ENCODE results near the gene MX2. TPM values are rescaled to one million over a fixed set of nuclear protein-coding genes. Genes with fewer than 3 reads are reported as not detected.

MX2 gene
- total RNA-seq, 1 donor from 2014 or later, result 5.4 TPM

GRCh38 chr21:41432562-41433460 is 71.0 kb downstream of the MX2 start:
- Mint-ChIP-seq H3K4me3 (ENCODE audit: unreplicated experiment) (no peak overlapping the region), H3K4me1 (ENCODE audit: unreplicated experiment) (no peaks in the 10 kb centered on the region), H3K36me3 (ENCODE audit: low read depth, unreplicated experiment) (peaks cover 6% of the 10 kb centered on the region), H3K9me3 (ENCODE audit: unreplicated experiment) (no peaks in the 10 kb centered on the region), H3K27me3 (ENCODE audit: unreplicated experiment) (peaks cover 4% of the 10 kb centered on the region), H3K27ac (ENCODE audit: unreplicated experiment) (no peak overlapping the region)
- DNase-seq (ENCODE audit: low spot score), result no peak
- TF ChIP-seq CTCF (IDR thresholded peaks at IDR 0.05; ENCODE audit: unreplicated experiment), result no peak

- DNase-seq (ENCODE audit: low spot score), result no peak
- no peaks in the 10 kb centered on the region for H3K9me3 Mint-ChIP-seq (ENCODE audit: unreplicated experiment)
- H3K27me3 Mint-ChIP-seq (ENCODE audit: unreplicated experiment), result peaks cover 4% of the 10 kb centered on the region
- no peaks in the 10 kb centered on the region for H3K4me1 Mint-ChIP-seq (ENCODE audit: unreplicated experiment)
- H3K36me3 Mint-ChIP-seq (ENCODE audit: low read depth, unreplicated experiment), result peaks cover 6% of the 10 kb centered on the region
- H3K4me3 Mint-ChIP-seq (ENCODE audit: unreplicated experiment), result no peak overlapping the region
- no peak overlapping the region for H3K27ac Mint-ChIP-seq (ENCODE audit: unreplicated experiment)
- TF ChIP-seq CTCF (IDR thresholded peaks at IDR 0.05; ENCODE audit: unreplicated experiment), result no peak
Measured at GRCh38 chr21:41433566-41433965, 71.7 kb downstream of the MX2 start.

GRCh38 chr21:41435706-41436105 is 73.9 kb downstream of the MX2 start:
- H3K9me3 Mint-ChIP-seq (ENCODE audit: unreplicated experiment), result no peaks in the 10 kb centered on the region
- H3K27me3 Mint-ChIP-seq (ENCODE audit: unreplicated experiment), result peaks cover 2% of the 10 kb centered on the region
- no peak for DNase-seq (ENCODE audit: low spot score)
- no peak overlapping the region for H3K4me3 Mint-ChIP-seq (ENCODE audit: unreplicated experiment)
- no peaks in the 10 kb centered on the region for H3K4me1 Mint-ChIP-seq (ENCODE audit: unreplicated experiment)
- no peak overlapping the region for H3K27ac Mint-ChIP-seq (ENCODE audit: unreplicated experiment)
- TF ChIP-seq CTCF (IDR thresholded peaks at IDR 0.05; ENCODE audit: unreplicated experiment), result no peak
- H3K36me3 Mint-ChIP-seq (ENCODE audit: low read depth, unreplicated experiment), result peaks cover 6% of the 10 kb centered on the region

GRCh38 chr21:41437729-41438128 is 75.9 kb downstream of the MX2 start:
- TF ChIP-seq CTCF (IDR thresholded peaks at IDR 0.05; ENCODE audit: unreplicated experiment), result no peak
- no peak for DNase-seq (ENCODE audit: low spot score)
- no peaks in the 10 kb centered on the region for H3K4me1 Mint-ChIP-seq (ENCODE audit: unreplicated experiment)
- H3K9me3 Mint-ChIP-seq (ENCODE audit: unreplicated experiment), result no peaks in the 10 kb centered on the region
- H3K27ac Mint-ChIP-seq (ENCODE audit: unreplicated experiment), result no peak overlapping the region
- peaks cover 6% of the 10 kb centered on the region for H3K36me3 Mint-ChIP-seq (ENCODE audit: low read depth, unreplicated experiment)
- H3K27me3 Mint-ChIP-seq (ENCODE audit: unreplicated experiment), result no peaks in the 10 kb centered on the region
- no peak overlapping the region for H3K4me3 Mint-ChIP-seq (ENCODE audit: unreplicated experiment)

GRCh38 chr21:41438425-41439113 is 76.7 kb downstream of the MX2 start:
- Mint-ChIP-seq H3K4me1 (ENCODE audit: unreplicated experiment) (no peaks in the 10 kb centered on the region), H3K27me3 (ENCODE audit: unreplicated experiment) (no peaks in the 10 kb centered on the region), H3K36me3 (ENCODE audit: low read depth, unreplicated experiment) (peaks cover 6% of the 10 kb centered on the region), H3K9me3 (ENCODE audit: unreplicated experiment) (no peaks in the 10 kb centered on the region), H3K27ac (ENCODE audit: unreplicated experiment) (no peak overlapping the region), H3K4me3 (ENCODE audit: unreplicated experiment) (no peak overlapping the region)
- no peak for DNase-seq (ENCODE audit: low spot score)
- TF ChIP-seq CTCF (IDR thresholded peaks at IDR 0.05; ENCODE audit: unreplicated experiment), result no peak

Data from endothelial cell (in vitro differentiated cells).